H1 (cell line): ENCODE measurements around the gene CRYBG1. TPM values are rescaled to one million over a fixed set of nuclear protein-coding genes. Genes with fewer than 3 reads are reported as not detected.

Experiments
- CTCF ChIA-PET: fragments of 300-600 bp; sonication (Branson Sonifier 250); formaldehyde crosslinking; loops from one replicate; lab custom pipeline; 2021; ENCODE audit not compliant: partially characterized antibody; lab: Charles Lee
- POLR2A ChIA-PET: fragments of 300-600 bp; sonication (Branson Sonifier 250); formaldehyde crosslinking; loops from one replicate; lab custom pipeline; 2021; ENCODE audit warnings: inconsistent platforms; ENCODE audit not compliant: partially characterized antibody; lab: Charles Lee
- DNase-seq, 2 experiments: peaks; one replicate each; pipeline versions ENCODE4 v3.0.0 to v3.0.0-alpha.2; 2010 to 2022; ENCODE audit warnings: low spot score in 2 of 2, low read depth in 1 of 2, mixed read lengths in 1 of 2
- FAIRE-seq: peaks from 2 replicates; lab custom pipeline; 2011; peaks lifted over from hg19 to GRCh38; lab: Jason Lieb, UNC
- H2AFZ ChIP-seq: 2 replicates; pipeline ENCODE4 v1.8.1; 2012; ENCODE audit warnings: low read length, inconsistent platforms
- H2AK5ac ChIP-seq: 2 replicates; pipeline ENCODE4 v1.6.1; 2013; ENCODE audit warnings: low read depth, low read length
- H2BK120ac ChIP-seq: replicated peaks from 2 replicates; pipeline ENCODE3; 2013; ENCODE audit warnings: low read depth, low read length, inconsistent platforms
- H2BK12ac ChIP-seq: 2 replicates; pipeline ENCODE4 v1.6.1; 2013; ENCODE audit warnings: low read depth, low read length
- H2BK15ac ChIP-seq: 2 replicates; pipeline ENCODE4 v1.6.1; 2013; ENCODE audit warnings: low read length
- H2BK20ac ChIP-seq: 2 replicates; pipeline ENCODE4 v1.6.1; 2013; ENCODE audit warnings: low read length
- H2BK5ac ChIP-seq: 2 replicates; pipeline ENCODE4 v1.6.1; 2013; ENCODE audit warnings: low read depth, low read length
- H3K14ac ChIP-seq: 2 replicates; pipeline ENCODE4 v1.6.1; 2013; ENCODE audit warnings: inconsistent platforms; ENCODE audit not compliant: insufficient read length
- H3K18ac ChIP-seq: 2 replicates; pipeline ENCODE4 v1.6.1; 2013; ENCODE audit warnings: low read length; ENCODE audit errors: extremely low read depth
- H3K23ac ChIP-seq: 2 replicates; pipeline ENCODE4 v1.6.1; 2013; ENCODE audit warnings: inconsistent platforms; ENCODE audit not compliant: insufficient read length
- H3K23me2 ChIP-seq: 2 replicates; pipeline ENCODE4 v1.6.1; 2013; ENCODE audit warnings: low read depth, low read length
- H3K27ac ChIP-seq: 2 replicates; pipeline ENCODE4 v1.6.1; 2011; ENCODE audit warnings: low read depth, low read length, inconsistent platforms
- H3K27me3 ChIP-seq, 4 experiments: replicated peaks in 1 of 4; 1 replicate in 1 of 4; 2 replicates in 3 of 4; pipeline versions ENCODE4 v1.6.1 to v1.8.1; 2011 to 2013; ENCODE audit warnings: low read length in 3 of 4, mild to moderate bottlenecking in 3 of 4, inconsistent platforms in 2 of 4, mixed read lengths in 2 of 4, moderate library complexity in 1 of 4; ENCODE audit not compliant: control insufficient read depth in 3 of 4, insufficient read depth in 3 of 4; ENCODE audit errors: extremely low read depth in 1 of 4
- H3K36me3 ChIP-seq, 4 experiments: 2 replicates each; pipeline versions ENCODE4 v1.6.1 to v1.8.1; 2011 to 2013; ENCODE audit warnings: mild to moderate bottlenecking in 4 of 4, low read length in 3 of 4, moderate library complexity in 2 of 4, control low read depth in 1 of 4, inconsistent platforms in 1 of 4; ENCODE audit not compliant: insufficient read depth in 4 of 4, control insufficient read depth in 2 of 4
- H3K4ac ChIP-seq: replicated peaks from 2 replicates; pipeline ENCODE3; 2013; ENCODE audit warnings: low read length, low read depth, mixed read lengths, inconsistent platforms; ENCODE audit not compliant: insufficient read length
- H3K4me1 ChIP-seq, 4 experiments: replicated peaks in 1 of 4; 1 replicate in 1 of 4; 2 replicates in 3 of 4; pipeline versions ENCODE4 v1.6.1 to v1.8.1; 2011 to 2013; ENCODE audit warnings: low read length in 3 of 4, inconsistent platforms in 2 of 4, mixed read lengths in 1 of 4; ENCODE audit not compliant: insufficient read depth in 4 of 4, control insufficient read depth in 3 of 4
- H3K4me2 ChIP-seq, 2 experiments: 2 replicates each; pipeline versions ENCODE4 v1.6.1 to v1.8.1; 2011 to 2013; ENCODE audit warnings: low read depth in 2 of 2, low read length in 2 of 2, control low read depth in 1 of 2, inconsistent platforms in 1 of 2, mild to moderate bottlenecking in 1 of 2; ENCODE audit not compliant: insufficient read depth in 1 of 2
- H3K4me3 ChIP-seq, 4 experiments: fragments of 200-600, 300-600 bp in 1 of 4; sonication (generic), shearing (Covaris generic), sonication (Bioruptor Twin) in 1 of 4; 2 replicates each; pipeline versions ENCODE4 v1.5.1 to v1.8.1; 2011 to 2016; ENCODE audit warnings: low read length in 4 of 4, low read depth in 3 of 4, control low read depth in 2 of 4, inconsistent platforms in 2 of 4, mild to moderate bottlenecking in 2 of 4, mixed read lengths in 1 of 4, moderate library complexity in 1 of 4; ENCODE audit not compliant: insufficient read depth in 2 of 4; ENCODE audit errors: extremely low read depth in 1 of 4
- H3K56ac ChIP-seq: replicated peaks from 2 replicates; pipeline ENCODE3; 2013; ENCODE audit warnings: low read depth, mild to moderate bottlenecking, mixed read lengths, low read length, inconsistent platforms; ENCODE audit not compliant: insufficient read length
- H3K79me1 ChIP-seq: 2 replicates; pipeline ENCODE4 v1.6.1; 2013; ENCODE audit warnings: low read depth, low read length, control low read depth
- H3K79me2 ChIP-seq, 2 experiments: 2 replicates each; pipeline versions ENCODE4 v1.6.1 to v1.8.1; 2012 to 2013; ENCODE audit warnings: low read length in 2 of 2, mild to moderate bottlenecking in 2 of 2, inconsistent platforms in 1 of 2; ENCODE audit not compliant: insufficient read depth in 2 of 2, control insufficient read depth in 1 of 2
- H3K9ac ChIP-seq, 4 experiments: replicated peaks in 1 of 4; 1 replicate in 1 of 4; 2 replicates in 3 of 4; pipeline versions ENCODE4 v1.6.1 to v1.8.1; 2011 to 2013; ENCODE audit warnings: low read depth in 3 of 4, low read length in 3 of 4, control low read depth in 2 of 4, mild to moderate bottlenecking in 2 of 4, moderate library complexity in 2 of 4, inconsistent platforms in 1 of 4; ENCODE audit errors: extremely low read depth in 1 of 4
- H3K9me3 ChIP-seq, 2 experiments: 2 replicates each; pipeline versions ENCODE4 v1.6.1 to v1.8.1; 2012 to 2013; ENCODE audit warnings: mild to moderate bottlenecking in 2 of 2, moderate library complexity in 2 of 2, control low read depth in 1 of 2, inconsistent platforms in 1 of 2, low read depth in 1 of 2, low read length in 1 of 2, mixed read lengths in 1 of 2; ENCODE audit not compliant: insufficient read depth in 2 of 2
- H4K20me1 ChIP-seq, 2 experiments: replicated peaks in 1 of 2; 2 replicates each; pipeline versions ENCODE3 to v1.8.1; 2011 to 2013; ENCODE audit warnings: inconsistent platforms in 2 of 2, low read length in 2 of 2, mild to moderate bottlenecking in 1 of 2; ENCODE audit not compliant: insufficient read depth in 2 of 2, control insufficient read depth in 1 of 2
- H4K5ac ChIP-seq: 2 replicates; pipeline ENCODE4 v1.6.1; 2013; ENCODE audit warnings: low read length, low read depth, mixed read lengths, inconsistent platforms; ENCODE audit not compliant: insufficient read length
- H4K8ac ChIP-seq: 2 replicates; pipeline ENCODE4 v1.8.0; 2013; ENCODE audit warnings: mild to moderate bottlenecking, moderate library complexity, low read length, inconsistent platforms; ENCODE audit not compliant: insufficient read depth; ENCODE audit errors: extremely low read depth
- H4K91ac ChIP-seq: replicated peaks from 2 replicates; pipeline ENCODE3; 2013; ENCODE audit warnings: low read length, mixed read lengths, inconsistent platforms; ENCODE audit not compliant: insufficient read length
- BACH1 ChIP-seq: IDR thresholded peaks from 2 replicates; pipeline ENCODE4 v1.6.1; 2012; ENCODE audit warnings: low read length, improper control_type of control experiment
- CHD2 ChIP-seq: IDR thresholded peaks from 2 replicates; pipeline ENCODE4 v1.6.1; 2012; ENCODE audit warnings: low read length, improper control_type of control experiment
- POLR2AphosphoS5 ChIP-seq: IDR thresholded peaks from 2 replicates; pipeline ENCODE4 v1.6.1; 2011; ENCODE audit warnings: low read depth, low read length
- RBBP5 ChIP-seq: IDR thresholded peaks from 2 replicates; pipeline ENCODE4 v1.7.1; 2012; ENCODE audit warnings: low read depth, mild to moderate bottlenecking, inconsistent platforms, low read length, moderate library complexity, borderline replicate concordance
- WGBS, 2 experiments: shearing (Covaris generic) in 1 of 2; methylation state at CpG; one replicate each; pipeline versions ENCODE4 v1.1.6 to v1.1.7; 2013 to 2015; ENCODE audit warnings: low lambda C conversion rate in 2 of 2, mixed read lengths in 2 of 2, inconsistent platforms in 1 of 2, low coverage in 1 of 2, missing lambda C conversion rate in 1 of 2; ENCODE audit not compliant: insufficient replicate concordance in 2 of 2, insufficient coverage in 1 of 2, insufficient read length in 1 of 2; ENCODE audit errors: extremely low coverage in 1 of 2, missing lambda C conversion rate in 1 of 2; 5-methylcytosine and 5-hydroxymethylcytosine counted together
- polyA plus RNA-seq, 7 experiments: library from polyadenylated mRNA; depleted of rRNA in 3 of 7; stranded (reverse) in 5 of 7; unstranded in 2 of 7; fragments of >200 nt in 5 of 7; fragments of 200-250 nt in 2 of 7; gene quantifications; 1 replicate in 5 of 7; 2 replicates in 1 of 7; 4 replicates in 1 of 7; pipeline versions ENCODE4 v1.2.1 to v1.2.3, GENCODE V29; 2011 to 2013; ENCODE audit warnings: missing spikeins in 2 of 7, mixed read lengths in 2 of 7
- total RNA-seq: library from RNA; stranded (reverse); fragmentation: NEBNext Ultra II Directional; extraction: Animal tissue kit (Norgen Biotek cat#: 25700); gene quantifications from 2 replicates; pipeline ENCODE4 v1.2.1, GENCODE V29; 2021

CRYBG1 gene
- total and polyA plus RNA-seq, 2 of the 8 experiments (the other 6 are each of a cell fraction or from before 2014, with no cell fraction given) = 2.2 to 11.6 TPM

DNA sequence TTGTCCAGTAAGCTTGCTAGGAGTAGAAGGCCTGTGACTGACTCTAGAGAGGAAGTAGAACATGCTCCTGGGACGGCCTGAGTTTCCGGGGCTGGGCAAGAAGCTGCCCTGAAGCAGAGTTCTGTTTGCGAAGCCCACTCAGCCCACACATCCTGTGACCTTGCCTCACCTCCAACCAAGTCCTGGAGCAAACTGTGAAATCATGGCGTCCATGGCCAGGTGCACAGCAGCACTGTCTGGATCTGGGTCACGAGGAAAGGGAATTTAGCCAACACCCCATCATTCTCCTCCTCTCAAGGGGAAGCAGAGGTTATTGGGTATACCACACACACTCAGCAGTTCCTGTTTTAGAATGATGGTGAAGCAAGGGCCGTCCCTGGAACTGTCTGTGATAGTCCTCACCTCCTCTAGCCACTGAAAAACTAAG, 87.5 kb downstream of the CRYBG1 start:
- ChIA-PET CTCF (interaction anchor here (0.9 to 4.3 kb wide), 7 partner anchors 30 to 550 kb away, joined by 3 to 37 read pairs (median 5); no protein-coding TSS in a partner anchor), POLR2A (no interaction called here)
- TF ChIP-seq CHD2 (no peak), RBBP5 (no peak), POLR2AphosphoS5 (no peak), BACH1 (no peak)
- Histone ChIP-seq H2BK12ac (no peak overlapping the region), H2BK20ac (no peak overlapping the region), H2BK15ac (0 out of 2 replicates have a peak overlapping the region, but pooled peaks have one; percentile 10), H3K18ac (no peak overlapping the region), H3K9ac (no peak overlapping the region), H4K20me1 (no peaks in the 10 kb centered on the region), H3K4me3 (no peak overlapping the region), H4K5ac (no peak overlapping the region), H3K4me1 (peaks cover 0 to 3% (median 0%) of the 10 kb centered on the region in 4 experiments; a peak in 1 of 7 replicates), H4K91ac (no peak overlapping the region), H3K9me3 (no peaks in the 10 kb centered on the region), H2AFZ (no peak overlapping the region), H2BK5ac (no peak overlapping the region), H3K79me2 (no peaks in the 10 kb centered on the region), H2BK120ac (no peak overlapping the region), H3K4ac (no peak overlapping the region), H3K79me1 (no peaks in the 10 kb centered on the region), H3K4me2 (no peak overlapping the region), H3K36me3 (no peaks in the 10 kb centered on the region), H2AK5ac (no peak overlapping the region), H3K23ac (no peak overlapping the region), H4K8ac (no peak overlapping the region), H3K56ac (no peak overlapping the region), H3K14ac (no peak overlapping the region), H3K23me2 (no peaks in the 10 kb centered on the region), H3K27ac (no peak overlapping the region), H3K27me3 (no peaks in the 10 kb centered on the region)
- FAIRE-seq (no peak), DNase-seq (no peak)
- 91% methylated on average over 6 of the region's 6 CpGs; no CpG with 5 or more reads in 1 of the 2 experiments for WGBS, 2 experiments
